Panc1 (cell line): Measurements from ENCODE around the gene CHCHD6. TPM values are rescaled to one million over a fixed set of nuclear protein-coding genes. Genes with fewer than 3 reads are reported as not detected.

Experiments
- ATAC-seq: fragments of 200-7000 bp; cut with Tn5 transposase; 2 replicates; pipeline ENCODE4 v1.9.1; 2020; ENCODE audit warnings: mild to moderate bottlenecking, moderate library complexity
- BruUV-seq: library from RNA; stranded (reverse); fragments of 400-500 nt; replicated peaks from 2 replicates; lab custom pipeline; 2021; lab: Mats Ljungman, UMichigan
- CTCF ChIA-PET: fragments of 300-600 bp; sonication (Branson Sonifier 250); formaldehyde crosslinking; loops from one replicate; lab custom pipeline; 2022; ENCODE audit warnings: antibody characterized with exemption; lab: Charles Lee
- POLR2A ChIA-PET: fragments of 300-600 bp; sonication (Branson Sonifier 250); formaldehyde crosslinking; loops from one replicate; lab custom pipeline; 2022; ENCODE audit warnings: antibody characterized with exemption; lab: Charles Lee
- DNase-seq: peaks from one replicate; pipeline ENCODE4 v3.0.0-alpha.2; 2010; ENCODE audit warnings: low read depth, low spot score
- H3K27ac ChIP-seq: 2 replicates; pipeline ENCODE4 v1.5.1; 2011; ENCODE audit warnings: mild to moderate bottlenecking, low read length, inconsistent platforms
- H3K27me3 ChIP-seq: fragments of 200-500 bp; sonication (Bioruptor generic); 2 replicates; pipeline ENCODE4 v1.6.0; 2014; ENCODE audit warnings: low read length, inconsistent platforms; ENCODE audit not compliant: control insufficient read depth, insufficient read depth
- H3K36me3 ChIP-seq: fragments of 200-500 bp; sonication (Bioruptor generic); 2 replicates; pipeline ENCODE4 v1.5.1; 2014; ENCODE audit warnings: inconsistent platforms, mild to moderate bottlenecking, low read length, moderate library complexity; ENCODE audit not compliant: control insufficient read depth, insufficient read depth
- H3K4me1 ChIP-seq: 2 replicates; pipeline ENCODE4 v1.5.1; 2011; ENCODE audit warnings: inconsistent platforms, mild to moderate bottlenecking, low read length, moderate library complexity; ENCODE audit not compliant: control insufficient read depth, insufficient read depth
- H3K4me3 ChIP-seq, 2 experiments: 2 replicates each; pipeline ENCODE4 v1.5.1; 2011 to 2012; ENCODE audit warnings: low read depth in 2 of 2, low read length in 2 of 2, mild to moderate bottlenecking in 2 of 2, inconsistent platforms in 1 of 2, moderate library complexity in 1 of 2
- H3K9me3 ChIP-seq: fragments of 200-500 bp; sonication (Bioruptor generic); 2 replicates; pipeline ENCODE4 v1.5.1; 2014; ENCODE audit warnings: low read depth, mild to moderate bottlenecking, inconsistent platforms, low read length, moderate library complexity; ENCODE audit not compliant: control insufficient read depth, insufficient read depth
- CTCF ChIP-seq: fragments of 450-650 bp; IDR thresholded peaks from 2 replicates; pipeline ENCODE4 v1.5.1; 2017; ENCODE audit warnings: mild to moderate bottlenecking
- POLR2AphosphoS5 ChIP-seq: IDR thresholded peaks from 2 replicates; pipeline ENCODE4 v1.6.1; 2012; ENCODE audit warnings: mild to moderate bottlenecking, low read depth, low read length, moderate library complexity
- REST ChIP-seq, 2 experiments: IDR thresholded peaks; 2 replicates each; pipeline ENCODE4 v1.6.1; 2011 to 2012; ENCODE audit warnings: low read depth in 2 of 2, control low read depth in 1 of 2, low read length in 1 of 2, mild to moderate bottlenecking in 1 of 2, moderate library complexity in 1 of 2; ENCODE audit not compliant: insufficient read depth in 1 of 2
- SIN3A ChIP-seq: IDR thresholded peaks from 2 replicates; pipeline ENCODE4 v1.6.1; 2012; ENCODE audit warnings: low read depth, mild to moderate bottlenecking, low read length, moderate library complexity, borderline replicate concordance; ENCODE audit not compliant: insufficient read depth
- TCF7L2 ChIP-seq: IDR thresholded peaks from 2 replicates; pipeline ENCODE4 v1.6.1; 2011; ENCODE audit warnings: mild to moderate bottlenecking, low read depth, low read length, inconsistent platforms
- in situ Hi-C: cut with HindIII; loops from 2 replicates; pipeline ENCODE4 v1.10.0; 2016; ENCODE audit warnings: low sequenced_read_pairs, low pct_unique_long_range_greater_than_20kb
- intact Hi-C: fragments of 100-400 bp; cut with micrococcal nuclease; formaldehyde crosslinking; loops from one replicate; pipeline ENCODE4 v1.10.0; 2022; ENCODE audit not compliant: unreplicated experiment
- total RNA-seq: library from RNA; stranded (reverse); gene quantifications from one replicate; pipeline ENCODE4 v1.2.1, GENCODE V29; 2021; ENCODE audit not compliant: unreplicated experiment

CHCHD6 gene
- total RNA-seq, 1 experiment from 2014 or later, result 31.5 TPM

GRCh38 chr3:126915015-126915414, 211.0 kb downstream of the CHCHD6 start:
- H3K4me1 ChIP-seq, result peaks cover 8% of the 10 kb centered on the region; the same call in 1 of the 2 replicates
- TF ChIP-seq TCF7L2, result no peak
- TF ChIP-seq CTCF, result no peak
- no peak for TF ChIP-seq REST (IDR thresholded peaks at IDR 0.05; ENCODE audit: insufficient read depth in 1 of 2, low read depth in 2 of 2, low read length in 1 of 2)
- no peak for TF ChIP-seq POLR2AphosphoS5
- no peak for TF ChIP-seq SIN3A
- ATAC-seq (no peak), DNase-seq (no peak)
- no peaks in the 10 kb centered on the region for H3K27me3 ChIP-seq
- POLR2A ChIA-PET, result no interaction called here
- in situ Hi-C loops (no loop called here), intact Hi-C loops (no loop called here)
- H3K9me3 ChIP-seq, result no peaks in the 10 kb centered on the region
- CTCF ChIA-PET, result no interaction called here
- H3K27ac ChIP-seq, result no peak overlapping the region
- no TSS peak for BruUV-seq
- H3K36me3 ChIP-seq, result no peaks in the 10 kb centered on the region
- H3K4me3 ChIP-seq, result no peak overlapping the region

GRCh38 chr3:126916546-126916945, 212.5 kb downstream of the CHCHD6 start:
- H3K9me3 ChIP-seq, result no peaks in the 10 kb centered on the region
- intact Hi-C loops, result no loop called here
- no peak for ATAC-seq
- no peaks in the 10 kb centered on the region for H3K27me3 ChIP-seq
- CTCF ChIA-PET, result interaction anchor here (0.7 kb wide), 1 partner anchor 173 kb away, joined by 3 read pairs; no protein-coding TSS in a partner anchor
- BruUV-seq, result no TSS peak
- H3K4me3 ChIP-seq, result no peak overlapping the region
- POLR2A ChIA-PET, result no interaction called here
- in situ Hi-C loops, result no loop called here
- H3K4me1 ChIP-seq, result peaks cover 1% of the 10 kb centered on the region; the same call in 1 of the 2 replicates
- TF ChIP-seq CTCF (no peak), SIN3A (no peak), REST (IDR thresholded peaks at IDR 0.05; ENCODE audit: insufficient read depth in 1 of 2, low read depth in 2 of 2, low read length in 1 of 2) (no peak), TCF7L2 (no peak), POLR2AphosphoS5 (no peak)
- no peak overlapping the region for H3K27ac ChIP-seq
- DNase-seq, result no peak
- no peaks in the 10 kb centered on the region for H3K36me3 ChIP-seq
